H1 (cell line): ENCODE measurements around the gene MYH9. TPM values are rescaled to one million over a fixed set of nuclear protein-coding genes. Genes with fewer than 3 reads are reported as not detected.

Experiments
- CTCF ChIA-PET: fragments of 300-600 bp; sonication (Branson Sonifier 250); formaldehyde crosslinking; loops from one replicate; lab custom pipeline; 2021; ENCODE audit not compliant: partially characterized antibody; lab: Charles Lee
- POLR2A ChIA-PET: fragments of 300-600 bp; sonication (Branson Sonifier 250); formaldehyde crosslinking; loops from one replicate; lab custom pipeline; 2021; ENCODE audit warnings: inconsistent platforms; ENCODE audit not compliant: partially characterized antibody; lab: Charles Lee
- DNase-seq, 2 experiments: peaks; one replicate each; pipeline versions ENCODE4 v3.0.0 to v3.0.0-alpha.2; 2010 to 2022; ENCODE audit warnings: low spot score in 2 of 2, low read depth in 1 of 2, mixed read lengths in 1 of 2
- FAIRE-seq: peaks from 2 replicates; lab custom pipeline; 2011; peaks lifted over from hg19 to GRCh38; lab: Jason Lieb, UNC
- H2AFZ ChIP-seq: 2 replicates; pipeline ENCODE4 v1.8.1; 2012; ENCODE audit warnings: low read length, inconsistent platforms
- H2AK5ac ChIP-seq: 2 replicates; pipeline ENCODE4 v1.6.1; 2013; ENCODE audit warnings: low read depth, low read length
- H2BK120ac ChIP-seq: replicated peaks from 2 replicates; pipeline ENCODE3; 2013; ENCODE audit warnings: low read depth, low read length, inconsistent platforms
- H2BK12ac ChIP-seq: 2 replicates; pipeline ENCODE4 v1.6.1; 2013; ENCODE audit warnings: low read depth, low read length
- H2BK15ac ChIP-seq: 2 replicates; pipeline ENCODE4 v1.6.1; 2013; ENCODE audit warnings: low read length
- H2BK20ac ChIP-seq: 2 replicates; pipeline ENCODE4 v1.6.1; 2013; ENCODE audit warnings: low read length
- H2BK5ac ChIP-seq: 2 replicates; pipeline ENCODE4 v1.6.1; 2013; ENCODE audit warnings: low read depth, low read length
- H3K14ac ChIP-seq: 2 replicates; pipeline ENCODE4 v1.6.1; 2013; ENCODE audit warnings: inconsistent platforms; ENCODE audit not compliant: insufficient read length
- H3K18ac ChIP-seq: 2 replicates; pipeline ENCODE4 v1.6.1; 2013; ENCODE audit warnings: low read length; ENCODE audit errors: extremely low read depth
- H3K23ac ChIP-seq: 2 replicates; pipeline ENCODE4 v1.6.1; 2013; ENCODE audit warnings: inconsistent platforms; ENCODE audit not compliant: insufficient read length
- H3K23me2 ChIP-seq: 2 replicates; pipeline ENCODE4 v1.6.1; 2013; ENCODE audit warnings: low read depth, low read length
- H3K27ac ChIP-seq: 2 replicates; pipeline ENCODE4 v1.6.1; 2011; ENCODE audit warnings: low read depth, low read length, inconsistent platforms
- H3K27me3 ChIP-seq, 4 experiments: replicated peaks in 1 of 4; 1 replicate in 1 of 4; 2 replicates in 3 of 4; pipeline versions ENCODE4 v1.6.1 to v1.8.1; 2011 to 2013; ENCODE audit warnings: low read length in 3 of 4, mild to moderate bottlenecking in 3 of 4, inconsistent platforms in 2 of 4, mixed read lengths in 2 of 4, moderate library complexity in 1 of 4; ENCODE audit not compliant: control insufficient read depth in 3 of 4, insufficient read depth in 3 of 4; ENCODE audit errors: extremely low read depth in 1 of 4
- H3K36me3 ChIP-seq, 4 experiments: 2 replicates each; pipeline versions ENCODE4 v1.6.1 to v1.8.1; 2011 to 2013; ENCODE audit warnings: mild to moderate bottlenecking in 4 of 4, low read length in 3 of 4, moderate library complexity in 2 of 4, control low read depth in 1 of 4, inconsistent platforms in 1 of 4; ENCODE audit not compliant: insufficient read depth in 4 of 4, control insufficient read depth in 2 of 4
- H3K4ac ChIP-seq: replicated peaks from 2 replicates; pipeline ENCODE3; 2013; ENCODE audit warnings: low read length, low read depth, mixed read lengths, inconsistent platforms; ENCODE audit not compliant: insufficient read length
- H3K4me1 ChIP-seq, 4 experiments: replicated peaks in 1 of 4; 1 replicate in 1 of 4; 2 replicates in 3 of 4; pipeline versions ENCODE4 v1.6.1 to v1.8.1; 2011 to 2013; ENCODE audit warnings: low read length in 3 of 4, inconsistent platforms in 2 of 4, mixed read lengths in 1 of 4; ENCODE audit not compliant: insufficient read depth in 4 of 4, control insufficient read depth in 3 of 4
- H3K4me2 ChIP-seq, 2 experiments: 2 replicates each; pipeline versions ENCODE4 v1.6.1 to v1.8.1; 2011 to 2013; ENCODE audit warnings: low read depth in 2 of 2, low read length in 2 of 2, control low read depth in 1 of 2, inconsistent platforms in 1 of 2, mild to moderate bottlenecking in 1 of 2; ENCODE audit not compliant: insufficient read depth in 1 of 2
- H3K4me3 ChIP-seq, 4 experiments: fragments of 200-600, 300-600 bp in 1 of 4; sonication (generic), shearing (Covaris generic), sonication (Bioruptor Twin) in 1 of 4; 2 replicates each; pipeline versions ENCODE4 v1.5.1 to v1.8.1; 2011 to 2016; ENCODE audit warnings: low read length in 4 of 4, low read depth in 3 of 4, control low read depth in 2 of 4, inconsistent platforms in 2 of 4, mild to moderate bottlenecking in 2 of 4, mixed read lengths in 1 of 4, moderate library complexity in 1 of 4; ENCODE audit not compliant: insufficient read depth in 2 of 4; ENCODE audit errors: extremely low read depth in 1 of 4
- H3K56ac ChIP-seq: replicated peaks from 2 replicates; pipeline ENCODE3; 2013; ENCODE audit warnings: low read depth, mild to moderate bottlenecking, mixed read lengths, low read length, inconsistent platforms; ENCODE audit not compliant: insufficient read length
- H3K79me1 ChIP-seq: 2 replicates; pipeline ENCODE4 v1.6.1; 2013; ENCODE audit warnings: low read depth, low read length, control low read depth
- H3K79me2 ChIP-seq, 2 experiments: 2 replicates each; pipeline versions ENCODE4 v1.6.1 to v1.8.1; 2012 to 2013; ENCODE audit warnings: low read length in 2 of 2, mild to moderate bottlenecking in 2 of 2, inconsistent platforms in 1 of 2; ENCODE audit not compliant: insufficient read depth in 2 of 2, control insufficient read depth in 1 of 2
- H3K9ac ChIP-seq, 4 experiments: replicated peaks in 1 of 4; 1 replicate in 1 of 4; 2 replicates in 3 of 4; pipeline versions ENCODE4 v1.6.1 to v1.8.1; 2011 to 2013; ENCODE audit warnings: low read depth in 3 of 4, low read length in 3 of 4, control low read depth in 2 of 4, mild to moderate bottlenecking in 2 of 4, moderate library complexity in 2 of 4, inconsistent platforms in 1 of 4; ENCODE audit errors: extremely low read depth in 1 of 4
- H3K9me3 ChIP-seq, 2 experiments: 2 replicates each; pipeline versions ENCODE4 v1.6.1 to v1.8.1; 2012 to 2013; ENCODE audit warnings: mild to moderate bottlenecking in 2 of 2, moderate library complexity in 2 of 2, control low read depth in 1 of 2, inconsistent platforms in 1 of 2, low read depth in 1 of 2, low read length in 1 of 2, mixed read lengths in 1 of 2; ENCODE audit not compliant: insufficient read depth in 2 of 2
- H4K20me1 ChIP-seq, 2 experiments: replicated peaks in 1 of 2; 2 replicates each; pipeline versions ENCODE3 to v1.8.1; 2011 to 2013; ENCODE audit warnings: inconsistent platforms in 2 of 2, low read length in 2 of 2, mild to moderate bottlenecking in 1 of 2; ENCODE audit not compliant: insufficient read depth in 2 of 2, control insufficient read depth in 1 of 2
- H4K5ac ChIP-seq: 2 replicates; pipeline ENCODE4 v1.6.1; 2013; ENCODE audit warnings: low read length, low read depth, mixed read lengths, inconsistent platforms; ENCODE audit not compliant: insufficient read length
- H4K8ac ChIP-seq: 2 replicates; pipeline ENCODE4 v1.8.0; 2013; ENCODE audit warnings: mild to moderate bottlenecking, moderate library complexity, low read length, inconsistent platforms; ENCODE audit not compliant: insufficient read depth; ENCODE audit errors: extremely low read depth
- H4K91ac ChIP-seq: replicated peaks from 2 replicates; pipeline ENCODE3; 2013; ENCODE audit warnings: low read length, mixed read lengths, inconsistent platforms; ENCODE audit not compliant: insufficient read length
- CHD1 ChIP-seq: IDR thresholded peaks from 2 replicates; pipeline ENCODE4 v1.6.1; 2012; ENCODE audit warnings: low read depth, low read length, improper control_type of control experiment
- CREB1 ChIP-seq: IDR thresholded peaks from 2 replicates; pipeline ENCODE4 v1.6.1; 2012; ENCODE audit warnings: inconsistent platforms
- EGR1 ChIP-seq: IDR thresholded peaks from 2 replicates; pipeline ENCODE4 v1.6.1; 2011; ENCODE audit warnings: low read depth, low read length, borderline replicate concordance
- SRF ChIP-seq: IDR thresholded peaks from 2 replicates; pipeline ENCODE4 v1.6.1; 2011; ENCODE audit warnings: mild to moderate bottlenecking, low read depth, low read length, moderate library complexity
- USF2 ChIP-seq: IDR thresholded peaks from 2 replicates; pipeline ENCODE4 v1.6.1; 2011; ENCODE audit warnings: low read length, improper control_type of control experiment
- WGBS, 2 experiments: shearing (Covaris generic) in 1 of 2; methylation state at CpG; one replicate each; pipeline versions ENCODE4 v1.1.6 to v1.1.7; 2013 to 2015; ENCODE audit warnings: low lambda C conversion rate in 2 of 2, mixed read lengths in 2 of 2, inconsistent platforms in 1 of 2, low coverage in 1 of 2, missing lambda C conversion rate in 1 of 2; ENCODE audit not compliant: insufficient replicate concordance in 2 of 2, insufficient coverage in 1 of 2, insufficient read length in 1 of 2; ENCODE audit errors: extremely low coverage in 1 of 2, missing lambda C conversion rate in 1 of 2; 5-methylcytosine and 5-hydroxymethylcytosine counted together
- polyA plus RNA-seq, 7 experiments: library from polyadenylated mRNA; depleted of rRNA in 3 of 7; stranded (reverse) in 5 of 7; unstranded in 2 of 7; fragments of >200 nt in 5 of 7; fragments of 200-250 nt in 2 of 7; gene quantifications; 1 replicate in 5 of 7; 2 replicates in 1 of 7; 4 replicates in 1 of 7; pipeline versions ENCODE4 v1.2.1 to v1.2.3, GENCODE V29; 2011 to 2013; ENCODE audit warnings: missing spikeins in 2 of 7, mixed read lengths in 2 of 7
- total RNA-seq: library from RNA; stranded (reverse); fragmentation: NEBNext Ultra II Directional; extraction: Animal tissue kit (Norgen Biotek cat#: 25700); gene quantifications from 2 replicates; pipeline ENCODE4 v1.2.1, GENCODE V29; 2021

The MYH9 gene
- total and polyA plus RNA-seq, 2 of the 8 experiments (the other 6 are each of a cell fraction or from before 2014, with no cell fraction given): 24.9 to 322 TPM

DNA sequence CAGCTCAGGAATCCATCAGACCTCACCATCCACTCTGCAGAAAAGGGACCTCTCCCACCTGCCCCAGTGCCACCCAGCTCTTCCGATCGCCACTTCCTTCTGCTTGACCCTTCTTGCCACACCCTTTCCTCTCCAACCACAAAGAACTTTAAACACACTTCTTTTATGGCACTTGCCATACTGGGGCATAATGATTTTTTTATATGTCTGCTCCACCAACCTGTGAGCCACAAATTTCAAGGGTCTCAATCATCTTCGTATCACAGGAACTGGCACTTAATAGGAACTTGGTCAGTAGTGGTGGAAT, 11.7 kb upstream of the MYH9 start:
- Histone ChIP-seq H3K79me1 (no peaks in the 10 kb centered on the region), H2BK5ac (no peak overlapping the region), H2AK5ac (no peak overlapping the region), H4K20me1 (no peaks in the 10 kb centered on the region), H3K9me3 (no peaks in the 10 kb centered on the region), H3K4ac (no peak overlapping the region), H2AFZ (no peak overlapping the region), H3K56ac (no peak overlapping the region), H3K27ac (no peak overlapping the region), H2BK15ac (no peak overlapping the region), H4K8ac (no peak overlapping the region), H2BK20ac (no peak overlapping the region), H3K9ac (no peak overlapping the region), H3K4me2 (no peak overlapping the region), H4K5ac (no peak overlapping the region), H3K4me3 (no peak overlapping the region), H3K79me2 (no peaks in the 10 kb centered on the region), H3K14ac (no peak overlapping the region), H2BK12ac (no peak overlapping the region), H3K36me3 (no peaks in the 10 kb centered on the region), H3K23ac (no peak overlapping the region), H3K4me1 (peaks cover 0 to 5% (median 2%) of the 10 kb centered on the region in 4 experiments; a peak in 4 of 7 replicates), H3K27me3 (no peaks in the 10 kb centered on the region), H4K91ac (no peak overlapping the region), H3K23me2 (no peaks in the 10 kb centered on the region; the same call in 1 of the 2 replicates), H3K18ac (no peak overlapping the region), H2BK120ac (no peak overlapping the region)
- POLR2A ChIA-PET: interaction anchor here (1.1 to 2.8 kb wide), 2 partner anchors 10 to 11 kb away, joined by 3 to 19 read pairs; partner anchors contain the start of gene MYH9
- TF ChIP-seq USF2 (no peak), CREB1 (no peak), SRF (no peak), EGR1 (no peak), CHD1 (no peak)
- CTCF ChIA-PET: interaction anchor here (1.4 kb wide), 1 partner anchor 11 kb away, joined by 4 read pairs; no protein-coding TSS in a partner anchor
- DNase-seq (no peak), FAIRE-seq (no peak)
- 93% methylated on average over 3 of the region's 3 CpGs; no CpG with 5 or more reads in 1 of the 2 experiments for WGBS, 2 experiments
